Measurements from ENCODE around the gene HRH2. TPM values are rescaled to one million over a fixed set of nuclear protein-coding genes. Genes with fewer than 3 reads are reported as not detected.

Gene HRH2
- total RNA-seq, 2 experiments from 2014 or later, result 40.2 to 41.2 TPM

GRCh38 chr5:175678074-175678473, 20.2 kb downstream of the HRH2 start:
- DNase-seq, result no peak
- no peak overlapping the region for H3K4me3 Mint-ChIP-seq
- no peaks in the 10 kb centered on the region for H3K27me3 Mint-ChIP-seq
- no peak overlapping the region for H3K27ac Mint-ChIP-seq
- H3K9me3 Mint-ChIP-seq, result no peaks in the 10 kb centered on the region
- peaks cover 25% of the 10 kb centered on the region for H3K36me3 Mint-ChIP-seq
- H3K4me1 Mint-ChIP-seq, result peaks cover 38% of the 10 kb centered on the region

GRCh38 chr5:175679411-175679810, 21.5 kb downstream of the HRH2 start:
- Mint-ChIP-seq H3K9me3 (no peaks in the 10 kb centered on the region), H3K36me3 (peaks cover 30% of the 10 kb centered on the region), H3K27me3 (no peaks in the 10 kb centered on the region), H3K27ac (no peak overlapping the region), H3K4me1 (peaks cover 38% of the 10 kb centered on the region), H3K4me3 (no peak overlapping the region)
- DNase-seq, result no peak

DNA sequence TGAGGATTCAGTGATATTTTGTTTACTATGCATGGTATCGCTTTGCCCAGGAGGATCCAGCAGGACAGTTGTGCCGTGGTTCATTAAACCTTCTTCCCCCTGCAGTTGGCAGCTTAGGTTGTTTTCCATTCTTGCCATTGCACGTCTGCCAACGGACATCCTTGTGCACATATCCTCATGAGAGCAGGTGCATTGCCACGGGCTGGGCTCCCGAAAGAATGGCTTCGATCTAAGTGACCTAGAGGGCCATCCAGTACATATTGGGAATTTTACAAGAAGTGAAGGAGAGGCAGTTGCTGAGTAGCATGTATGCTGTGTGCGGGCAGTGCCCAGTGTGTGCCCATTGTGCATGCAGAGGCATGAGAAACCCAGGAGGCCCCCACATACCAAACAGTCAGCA, 22.1 kb downstream of the HRH2 start:
- Mint-ChIP-seq H3K27ac (no peak overlapping the region), H3K4me3 (no peak overlapping the region), H3K27me3 (no peaks in the 10 kb centered on the region), H3K4me1 (peaks cover 43% of the 10 kb centered on the region), H3K9me3 (no peaks in the 10 kb centered on the region), H3K36me3 (peaks cover 31% of the 10 kb centered on the region)
- no peak for DNase-seq

DNA sequence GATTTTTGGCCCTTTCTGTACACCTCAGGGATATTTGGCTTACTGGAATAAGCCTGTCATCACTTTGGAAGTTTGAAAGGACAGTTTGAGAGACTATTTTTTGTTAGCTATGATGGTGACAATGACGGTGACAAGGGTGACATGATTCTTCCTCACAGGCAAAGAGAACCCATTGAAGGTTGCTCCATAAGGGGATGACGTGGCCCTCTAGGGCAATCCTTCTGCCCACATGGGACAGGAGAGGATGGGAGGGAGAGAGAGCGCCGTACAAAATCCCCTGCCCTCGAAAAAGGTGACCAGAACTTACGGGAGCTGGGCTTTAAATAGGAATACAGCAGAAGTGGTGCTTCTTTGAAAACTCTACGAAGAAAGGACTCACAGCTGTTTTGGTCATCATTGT, 22.6 kb downstream of the HRH2 start:
- Mint-ChIP-seq H3K4me1 (peaks cover 41% of the 10 kb centered on the region), H3K27ac (no peak overlapping the region), H3K27me3 (no peaks in the 10 kb centered on the region), H3K36me3 (peaks cover 31% of the 10 kb centered on the region), H3K9me3 (no peaks in the 10 kb centered on the region), H3K4me3 (no peak overlapping the region)
- DNase-seq, result no peak

- H3K4me1 Mint-ChIP-seq, result peaks cover 36% of the 10 kb centered on the region
- H3K4me3 Mint-ChIP-seq, result no peak overlapping the region
- H3K27me3 Mint-ChIP-seq, result no peaks in the 10 kb centered on the region
- H3K27ac Mint-ChIP-seq, result no peak overlapping the region
- H3K36me3 Mint-ChIP-seq, result peaks cover 28% of the 10 kb centered on the region
- DNase-seq, result no peak
- H3K9me3 Mint-ChIP-seq, result no peaks in the 10 kb centered on the region
These were observed 23.4 kb downstream of the HRH2 start for GRCh38 chr5:175681045-175681967.

DNA sequence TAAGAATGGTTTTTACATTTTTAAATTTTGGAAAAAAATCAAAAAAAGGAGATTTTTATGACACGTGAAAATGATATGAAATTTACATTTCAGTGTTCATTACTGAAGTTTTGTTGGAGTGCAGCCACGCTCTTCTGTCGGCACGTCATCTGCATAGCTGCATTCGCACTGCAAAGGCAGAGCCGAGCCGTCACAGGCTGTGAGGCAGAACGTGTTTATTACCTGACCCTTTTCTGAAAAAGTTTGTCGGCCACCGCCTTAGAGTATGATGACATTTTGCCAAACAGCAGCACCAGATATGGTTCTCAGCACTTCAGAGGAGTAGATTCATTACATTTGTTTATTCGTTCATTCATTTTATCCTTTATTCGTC, 24.1 kb downstream of the HRH2 start:
- peaks cover 32% of the 10 kb centered on the region for H3K4me1 Mint-ChIP-seq
- H3K4me3 Mint-ChIP-seq, result no peak overlapping the region
- H3K9me3 Mint-ChIP-seq, result no peaks in the 10 kb centered on the region
- peaks cover 27% of the 10 kb centered on the region for H3K36me3 Mint-ChIP-seq
- DNase-seq, result no peak
- no peaks in the 10 kb centered on the region for H3K27me3 Mint-ChIP-seq
- H3K27ac Mint-ChIP-seq, result no peak overlapping the region

- Mint-ChIP-seq H3K9me3 (no peaks in the 10 kb centered on the region), H3K4me3 (no peak overlapping the region), H3K27me3 (no peaks in the 10 kb centered on the region), H3K27ac (no peak overlapping the region), H3K36me3 (peaks cover 25% of the 10 kb centered on the region), H3K4me1 (peaks cover 27% of the 10 kb centered on the region)
- no peak for DNase-seq
These were observed 24.8 kb downstream of the HRH2 start for GRCh38 chr5:175682664-175683063.

DNA sequence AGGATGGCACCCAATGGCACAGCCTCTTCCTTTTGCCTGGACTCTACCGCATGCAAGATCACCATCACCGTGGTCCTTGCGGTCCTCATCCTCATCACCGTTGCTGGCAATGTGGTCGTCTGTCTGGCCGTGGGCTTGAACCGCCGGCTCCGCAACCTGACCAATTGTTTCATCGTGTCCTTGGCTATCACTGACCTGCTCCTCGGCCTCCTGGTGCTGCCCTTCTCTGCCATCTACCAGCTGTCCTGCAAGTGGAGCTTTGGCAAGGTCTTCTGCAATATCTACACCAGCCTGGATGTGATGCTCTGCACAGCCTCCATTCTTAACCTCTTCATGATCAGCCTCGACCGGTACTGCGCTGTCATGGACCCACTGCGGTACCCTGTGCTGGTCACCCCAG, 25.4 kb downstream of the HRH2 start:
- peaks cover 26% of the 10 kb centered on the region for H3K36me3 Mint-ChIP-seq
- H3K4me3 Mint-ChIP-seq, result no peak overlapping the region
- H3K27me3 Mint-ChIP-seq, result no peaks in the 10 kb centered on the region
- H3K27ac Mint-ChIP-seq, result no peak overlapping the region
- peaks cover 22% of the 10 kb centered on the region for H3K4me1 Mint-ChIP-seq
- no peaks in the 10 kb centered on the region for H3K9me3 Mint-ChIP-seq
- no peak for DNase-seq

DNA sequence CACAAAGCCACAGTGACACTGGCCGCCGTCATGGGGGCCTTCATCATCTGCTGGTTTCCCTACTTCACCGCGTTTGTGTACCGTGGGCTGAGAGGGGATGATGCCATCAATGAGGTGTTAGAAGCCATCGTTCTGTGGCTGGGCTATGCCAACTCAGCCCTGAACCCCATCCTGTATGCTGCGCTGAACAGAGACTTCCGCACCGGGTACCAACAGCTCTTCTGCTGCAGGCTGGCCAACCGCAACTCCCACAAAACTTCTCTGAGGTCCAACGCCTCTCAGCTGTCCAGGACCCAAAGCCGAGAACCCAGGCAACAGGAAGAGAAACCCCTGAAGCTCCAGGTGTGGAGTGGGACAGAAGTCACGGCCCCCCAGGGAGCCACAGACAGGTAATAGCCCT, 26.1 kb downstream of the HRH2 start:
- no peak overlapping the region for H3K27ac Mint-ChIP-seq
- no peaks in the 10 kb centered on the region for H3K27me3 Mint-ChIP-seq
- H3K9me3 Mint-ChIP-seq, result no peaks in the 10 kb centered on the region
- DNase-seq, result no peak
- no peak overlapping the region for H3K4me3 Mint-ChIP-seq
- peaks cover 21% of the 10 kb centered on the region for H3K4me1 Mint-ChIP-seq
- peaks cover 26% of the 10 kb centered on the region for H3K36me3 Mint-ChIP-seq

- Mint-ChIP-seq H3K27me3 (no peaks in the 10 kb centered on the region), H3K36me3 (peaks cover 33% of the 10 kb centered on the region), H3K9me3 (no peaks in the 10 kb centered on the region), H3K4me1 (peaks cover 29% of the 10 kb centered on the region), H3K4me3 (no peak overlapping the region), H3K27ac (peak overlapping the region; percentile 12)
- no peak for DNase-seq
These were observed 27.1 kb downstream of the HRH2 start for GRCh38 chr5:175684931-175685330.

- Mint-ChIP-seq H3K4me1 (peaks cover 31% of the 10 kb centered on the region), H3K27me3 (no peaks in the 10 kb centered on the region), H3K27ac (no peak overlapping the region), H3K36me3 (peaks cover 35% of the 10 kb centered on the region), H3K4me3 (no peak overlapping the region), H3K9me3 (no peaks in the 10 kb centered on the region)
- no peak for DNase-seq
These were observed 28.0 kb downstream of the HRH2 start for GRCh38 chr5:175685701-175686350.

GRCh38 chr5:175686396-175686795, 28.5 kb downstream of the HRH2 start:
- Mint-ChIP-seq H3K27me3 (no peaks in the 10 kb centered on the region), H3K4me3 (no peak overlapping the region), H3K27ac (no peak overlapping the region), H3K9me3 (no peaks in the 10 kb centered on the region), H3K36me3 (peaks cover 38% of the 10 kb centered on the region), H3K4me1 (peaks cover 32% of the 10 kb centered on the region)
- DNase-seq, result no peak

GRCh38 chr5:175686826-175687225, 29.0 kb downstream of the HRH2 start:
- no peak for DNase-seq
- Mint-ChIP-seq H3K4me1 (peaks cover 31% of the 10 kb centered on the region), H3K9me3 (no peaks in the 10 kb centered on the region), H3K27me3 (no peaks in the 10 kb centered on the region), H3K4me3 (no peak overlapping the region), H3K36me3 (peaks cover 38% of the 10 kb centered on the region), H3K27ac (no peak overlapping the region)

GRCh38 chr5:175687231-175687701, 29.4 kb downstream of the HRH2 start:
- Mint-ChIP-seq H3K36me3 (peaks cover 38% of the 10 kb centered on the region), H3K4me1 (peaks cover 34% of the 10 kb centered on the region)

DNA sequence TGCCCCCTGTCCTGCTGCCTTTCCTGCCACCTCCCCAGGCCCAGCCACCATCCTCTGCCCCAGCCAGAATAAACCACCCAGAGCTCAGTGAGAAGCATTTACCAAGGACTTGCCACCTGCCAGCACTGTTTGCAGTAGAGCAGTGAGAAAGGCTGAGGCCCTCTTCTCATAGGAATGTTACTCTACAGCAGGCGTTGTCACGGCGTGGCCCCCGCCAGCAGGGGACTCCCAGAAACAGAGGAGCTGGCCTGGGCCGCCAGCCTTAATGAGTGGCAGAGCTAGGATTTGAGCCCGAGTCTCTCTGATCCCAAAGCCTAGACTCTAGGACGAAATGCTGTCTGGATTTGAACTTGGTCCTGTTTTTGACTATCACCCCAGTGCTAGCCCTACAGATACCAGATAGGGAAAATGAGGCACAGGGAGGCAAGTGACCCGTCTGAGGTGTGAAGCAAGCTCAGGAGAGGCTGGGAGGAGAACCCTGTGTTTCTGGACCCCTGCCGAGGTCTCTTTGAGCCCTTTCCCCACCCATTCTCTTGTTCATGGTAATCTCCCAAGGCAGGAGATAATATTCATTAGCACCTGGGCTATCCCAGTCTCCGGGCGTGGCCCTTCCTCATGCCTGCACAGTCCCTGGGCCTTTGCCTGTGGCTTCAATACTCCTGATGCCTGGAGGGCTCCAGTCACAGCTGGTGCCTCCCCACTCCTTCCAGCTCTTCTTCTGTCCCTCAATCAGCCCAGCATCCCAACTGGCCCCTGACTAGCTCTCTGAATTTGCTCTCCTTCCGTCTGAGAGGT, 30.7 kb downstream of the HRH2 start:
- Mint-ChIP-seq H3K4me1 (peaks cover 37% of the 10 kb centered on the region), H3K4me3 (no peak overlapping the region), H3K36me3 (peaks cover 35% of the 10 kb centered on the region), H3K27ac (peak overlapping the region; percentile 31), H3K27me3 (no peaks in the 10 kb centered on the region), H3K9me3 (no peaks in the 10 kb centered on the region)
- no peak for DNase-seq

More at GRCh38 chr5:175687231-175687701, 29.4 kb downstream of the HRH2 start:
- Mint-ChIP-seq H3K27ac (no peak overlapping the region), H3K4me3 (no peak overlapping the region), H3K9me3 (no peaks in the 10 kb centered on the region), H3K27me3 (no peaks in the 10 kb centered on the region)
- DNase-seq, result no peak

Measured in activated naive CD8-positive, alpha-beta T cell treated with anti-CD3 and anti-CD28 coated beads for 36 hours (primary cell).